Activated CD4-positive, alpha-beta T cell treated with anti-CD3 and anti-CD28 coated beads for 36 hours (primary cell): Measurements from ENCODE around the gene FTH1. TPM values are rescaled to one million over a fixed set of nuclear protein-coding genes. Genes with fewer than 3 reads are reported as not detected.

Experiments
- ATAC-seq: fragments of 200-7000 bp; cut with Tn5 transposase; one replicate; pipeline ENCODE4 v1.10.0; 2021; ENCODE audit warnings: mild to moderate bottlenecking, moderate library complexity
- CTCF ChIA-PET: fragments of 350-600 bp; sonication (Branson Sonifier 250); formaldehyde crosslinking; loops from one replicate; lab custom pipeline; 2021; ENCODE audit warnings: antibody characterized with exemption; lab: Charles Lee
- POLR2A ChIA-PET: fragments of 350-600 bp; sonication (Branson Sonifier 250); formaldehyde crosslinking; loops from one replicate; lab custom pipeline; 2021; ENCODE audit warnings: antibody characterized with exemption, inconsistent platforms; lab: Charles Lee
- DNase-seq: peaks from one replicate; pipeline ENCODE4 v3.0.0-alpha.2; 2020
- H3K27ac Mint-ChIP-seq: one replicate; pipeline ENCODE4 v1.8.0; 2021; ENCODE audit warnings: mixed read lengths
- H3K27me3 Mint-ChIP-seq: one replicate; pipeline ENCODE4 v1.8.0; 2021; ENCODE audit warnings: mixed read lengths
- H3K36me3 Mint-ChIP-seq: one replicate; pipeline ENCODE4 v1.8.0; 2021; ENCODE audit warnings: low read depth, mixed read lengths
- H3K4me1 Mint-ChIP-seq: one replicate; pipeline ENCODE4 v1.8.0; 2021; ENCODE audit warnings: mixed read lengths
- H3K4me3 Mint-ChIP-seq: one replicate; pipeline ENCODE4 v1.8.0; 2021; ENCODE audit warnings: mild to moderate bottlenecking, moderate library complexity, mixed read lengths
- H3K9me3 Mint-ChIP-seq: one replicate; pipeline ENCODE4 v1.8.0; 2021; ENCODE audit warnings: low read depth, mixed read lengths
- intact Hi-C, 2 experiments: fragments of 100-400 bp; cut with DNase I in 1 of 2; cut with micrococcal nuclease in 1 of 2; formaldehyde crosslinking; loops; one replicate each; pipeline versions ENCODE4 v1.14.2 to v1.15.1; 2022 to 2024; cut with DNase I, micrococcal nuclease
- total RNA-seq, 2 experiments: library from RNA; stranded (reverse); gene quantifications; one replicate each; pipeline ENCODE4 v1.2.3, GENCODE V29; 2021

Gene FTH1
- total RNA-seq, 2 experiments from 2014 or later: 777 to 914 TPM

GRCh38 chr11:61945191-61945590 lies 22.2 kb downstream of the FTH1 start:
- Mint-ChIP-seq H3K27ac (no peak overlapping the region), H3K4me3 (no peak overlapping the region), H3K36me3 (no peaks in the 10 kb centered on the region), H3K27me3 (peaks cover 2% of the 10 kb centered on the region), H3K9me3 (no peaks in the 10 kb centered on the region), H3K4me1 (peaks cover 5% of the 10 kb centered on the region)
- CTCF ChIA-PET: interaction anchor here (1.0 to 5.0 kb wide), 3 partner anchors 9 to 136 kb away, joined by 4 to 70 read pairs (median 67); no protein-coding TSS in a partner anchor
- DNase-seq: no peak
- POLR2A ChIA-PET: no interaction called here
- intact Hi-C loops: loop anchor here (5.0 kb wide), 2 partner anchors 137 to 193 kb away; partner anchors contain the start of gene MYRF (in 1 of the 2)
- ATAC-seq: no peak

DNA sequence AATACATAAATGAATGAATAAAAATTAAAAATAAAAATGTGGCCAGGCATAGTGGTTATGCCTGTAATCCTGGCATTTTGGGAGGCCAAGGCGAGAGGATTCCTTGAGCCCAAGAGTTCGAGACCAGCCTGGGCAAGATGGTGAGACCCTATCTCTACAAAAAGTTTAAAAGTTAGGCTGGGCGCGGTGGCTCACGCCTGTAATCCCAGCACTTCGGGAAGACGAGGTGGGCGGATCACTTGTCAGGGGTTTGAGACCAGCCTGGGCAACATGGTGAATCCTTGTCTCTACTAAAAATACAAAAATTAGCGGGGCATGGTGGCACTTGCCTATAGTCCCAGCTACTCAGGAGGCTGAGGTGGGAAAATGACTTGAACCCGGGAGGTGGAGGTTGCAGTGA lies 27.0 kb downstream of the FTH1 start:
- H3K4me3 Mint-ChIP-seq: no peak overlapping the region
- H3K36me3 Mint-ChIP-seq: no peaks in the 10 kb centered on the region
- H3K27ac Mint-ChIP-seq: no peak overlapping the region
- H3K27me3 Mint-ChIP-seq: peaks cover 6% of the 10 kb centered on the region
- peaks cover 12% of the 10 kb centered on the region for H3K9me3 Mint-ChIP-seq
- ATAC-seq (no peak), DNase-seq (no peak)
- ChIA-PET CTCF (interaction anchor here (0.6 to 2.3 kb wide), 2 partner anchors 42 to 407 kb away, joined by 3 to 6 read pairs; no protein-coding TSS in a partner anchor), POLR2A (interaction anchor here (0.7 kb wide), 1 partner anchor 193 kb away, joined by 4 read pairs; no protein-coding TSS in a partner anchor)
- intact Hi-C loops: no loop called here
- H3K4me1 Mint-ChIP-seq: no peaks in the 10 kb centered on the region

- Mint-ChIP-seq H3K9me3 (peaks cover 14% of the 10 kb centered on the region), H3K36me3 (no peaks in the 10 kb centered on the region), H3K4me1 (no peaks in the 10 kb centered on the region), H3K4me3 (no peak overlapping the region), H3K27me3 (peaks cover 17% of the 10 kb centered on the region), H3K27ac (no peak overlapping the region)
- intact Hi-C loops: no loop called here
- ATAC-seq: no peak
- ChIA-PET POLR2A (no interaction called here), CTCF (interaction anchor here (1.2 to 1.4 kb wide), 3 partner anchors 11 to 62 kb away, joined by 3 to 6 read pairs (median 4); no protein-coding TSS in a partner anchor)
- no peak for DNase-seq
Observed at GRCh38 chr11:61935861-61936260, 31.6 kb downstream of the FTH1 start.

DNA sequence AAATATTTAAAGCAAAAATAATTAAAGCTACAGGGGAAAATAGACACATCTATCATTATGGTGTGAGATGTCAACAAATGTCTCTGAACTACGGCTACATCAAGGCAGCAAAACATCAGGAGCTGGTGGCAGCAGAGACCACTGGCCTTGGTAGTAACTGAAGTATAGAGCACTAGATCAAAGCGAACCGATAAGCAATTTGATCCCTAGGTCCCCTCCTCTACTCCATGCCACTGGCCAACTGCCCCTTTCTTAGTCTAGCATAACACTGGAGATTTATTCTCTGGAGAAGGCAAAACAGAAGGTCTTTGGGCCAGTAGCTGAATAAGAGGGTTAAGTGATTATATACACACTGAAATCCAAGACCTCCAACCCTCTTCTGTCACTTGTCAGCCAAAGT lies 36.5 kb downstream of the FTH1 start:
- H3K4me3 Mint-ChIP-seq: no peak overlapping the region
- no peak for DNase-seq
- intact Hi-C loops: no loop called here
- peaks cover 4% of the 10 kb centered on the region for H3K9me3 Mint-ChIP-seq
- peaks cover 11% of the 10 kb centered on the region for H3K27me3 Mint-ChIP-seq
- ATAC-seq: no peak
- H3K4me1 Mint-ChIP-seq: no peaks in the 10 kb centered on the region
- POLR2A ChIA-PET: interaction anchor here (0.6 kb wide), 1 partner anchor 20 kb away, joined by 3 read pairs; no protein-coding TSS in a partner anchor
- no peaks in the 10 kb centered on the region for H3K36me3 Mint-ChIP-seq
- no peak overlapping the region for H3K27ac Mint-ChIP-seq
- CTCF ChIA-PET: interaction anchor here (1.0 to 1.2 kb wide), 4 partner anchors 16 to 177 kb away, joined by 3 to 4 read pairs (median 3); no protein-coding TSS in a partner anchor

DNA sequence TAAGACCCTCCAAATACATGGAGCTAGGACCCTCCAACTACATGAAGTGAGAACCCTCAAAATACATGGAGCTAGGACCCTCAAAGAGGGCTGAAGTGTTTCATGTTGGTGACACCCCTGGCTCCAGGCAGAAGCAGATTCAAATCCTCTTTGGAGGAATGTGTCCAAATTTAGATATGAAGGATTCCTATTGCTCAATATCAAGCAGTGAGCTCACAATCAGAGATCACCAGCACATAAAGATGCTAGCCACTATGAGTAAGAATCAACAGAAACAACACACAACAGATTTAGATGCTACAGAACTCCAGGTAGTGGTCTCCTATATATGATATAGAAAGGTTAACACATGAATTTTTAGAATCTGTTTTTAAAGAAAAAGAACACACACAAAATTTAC lies 38.8 kb downstream of the FTH1 start:
- POLR2A ChIA-PET: interaction anchor here (0.7 kb wide), 2 partner anchors 83 to 120 kb away, joined by 3 to 4 read pairs; no protein-coding TSS in a partner anchor

GRCh38 chr11:61927501-61927900 lies 39.9 kb downstream of the FTH1 start:
- ATAC-seq (no peak), DNase-seq (no peak)
- POLR2A ChIA-PET: no interaction called here
- no peak overlapping the region for H3K27ac Mint-ChIP-seq
- no peaks in the 10 kb centered on the region for H3K36me3 Mint-ChIP-seq
- CTCF ChIA-PET: no interaction called here
- no peak overlapping the region for H3K4me3 Mint-ChIP-seq
- no peaks in the 10 kb centered on the region for H3K9me3 Mint-ChIP-seq
- no peaks in the 10 kb centered on the region for H3K27me3 Mint-ChIP-seq
- no peaks in the 10 kb centered on the region for H3K4me1 Mint-ChIP-seq
- intact Hi-C loops: no loop called here

More for the DNA sequence above, 38.8 kb downstream of the FTH1 start:
- Mint-ChIP-seq H3K4me3 (no peak overlapping the region), H3K9me3 (peaks cover 2% of the 10 kb centered on the region), H3K36me3 (no peaks in the 10 kb centered on the region), H3K4me1 (no peaks in the 10 kb centered on the region), H3K27ac (no peak overlapping the region), H3K27me3 (peaks cover 6% of the 10 kb centered on the region)
- intact Hi-C loops: no loop called here
- ATAC-seq (no peak), DNase-seq (no peak)
- CTCF ChIA-PET: interaction anchor here (0.6 to 1.4 kb wide), 4 partner anchors 19 to 1143 kb away, joined by 3 to 8 read pairs (median 4); no protein-coding TSS in a partner anchor

DNA sequence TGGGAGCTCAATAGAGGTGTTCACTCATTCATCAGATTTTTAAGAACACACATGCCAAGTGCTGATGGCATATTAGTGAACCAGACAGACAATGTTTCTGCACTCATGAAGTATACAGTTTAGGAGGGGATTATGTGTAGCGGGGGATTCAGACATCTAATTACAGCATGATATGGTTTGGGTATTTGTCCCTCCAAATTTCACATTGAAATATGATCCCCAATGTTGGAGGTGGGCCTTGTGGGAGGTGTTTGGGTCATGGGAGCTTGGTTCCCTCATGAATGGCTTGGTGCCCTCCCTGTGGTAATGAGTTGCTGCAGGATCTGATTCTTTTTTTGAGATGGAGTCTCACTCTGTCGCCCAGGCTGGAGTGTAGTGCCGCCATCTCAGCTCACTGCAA lies 41.2 kb downstream of the FTH1 start:
- Mint-ChIP-seq H3K27ac (no peak overlapping the region), H3K4me1 (no peaks in the 10 kb centered on the region), H3K4me3 (no peak overlapping the region), H3K36me3 (no peaks in the 10 kb centered on the region), H3K27me3 (peaks cover 4% of the 10 kb centered on the region), H3K9me3 (no peaks in the 10 kb centered on the region)
- POLR2A ChIA-PET: no interaction called here
- DNase-seq (no peak), ATAC-seq (no peak)
- intact Hi-C loops: no loop called here
- CTCF ChIA-PET: interaction anchor here (1.2 to 3.3 kb wide), 2 partner anchors 13 to 27 kb away, joined by 4 to 13 read pairs; no protein-coding TSS in a partner anchor

DNA sequence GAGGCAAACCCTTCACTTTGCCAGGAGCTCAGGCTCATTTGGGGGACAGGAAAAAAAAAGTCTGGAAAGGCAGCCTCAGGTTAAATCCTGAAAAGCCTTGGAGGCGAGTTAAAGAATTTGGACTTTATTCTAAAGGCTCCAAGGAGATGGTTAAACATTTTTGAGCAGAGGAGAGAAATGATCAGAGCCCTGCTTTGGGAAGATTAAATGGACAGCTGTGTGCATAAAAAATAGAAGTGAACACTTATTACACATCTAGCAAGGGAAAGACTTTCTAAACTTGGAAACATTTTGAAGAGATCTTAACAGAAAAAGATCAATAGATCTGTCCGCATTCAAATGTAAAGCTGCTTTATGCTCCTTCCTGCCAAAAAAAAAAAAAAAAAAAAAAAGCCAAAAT lies 41.7 kb downstream of the FTH1 start:
- H3K36me3 Mint-ChIP-seq: no peaks in the 10 kb centered on the region
- intact Hi-C loops: no loop called here
- ChIA-PET POLR2A (no interaction called here), CTCF (interaction anchor here (1.2 to 3.3 kb wide), 3 partner anchors 14 to 182 kb away, joined by 4 to 13 read pairs (median 8); no protein-coding TSS in a partner anchor)
- no peak overlapping the region for H3K27ac Mint-ChIP-seq
- no peaks in the 10 kb centered on the region for H3K4me1 Mint-ChIP-seq
- H3K9me3 Mint-ChIP-seq: no peaks in the 10 kb centered on the region
- no peak for ATAC-seq
- no peak overlapping the region for H3K4me3 Mint-ChIP-seq
- DNase-seq: no peak
- peaks cover 5% of the 10 kb centered on the region for H3K27me3 Mint-ChIP-seq

- Mint-ChIP-seq H3K4me1 (no peaks in the 10 kb centered on the region), H3K9me3 (no peaks in the 10 kb centered on the region), H3K36me3 (no peaks in the 10 kb centered on the region), H3K27me3 (peaks cover 12% of the 10 kb centered on the region), H3K27ac (no peak overlapping the region), H3K4me3 (no peak overlapping the region)
- ChIA-PET POLR2A (no interaction called here), CTCF (interaction anchor here (0.7 to 3.3 kb wide), 6 partner anchors 13 to 184 kb away, joined by 3 to 13 read pairs (median 5); no protein-coding TSS in a partner anchor)
- DNase-seq: no peak
- no peak for ATAC-seq
- intact Hi-C loops: no loop called here
Observed at GRCh38 chr11:61924064-61924455, 43.4 kb downstream of the FTH1 start.

GRCh38 chr11:61923166-61924063 lies 44.0 kb downstream of the FTH1 start:
- H3K27ac Mint-ChIP-seq: no peak overlapping the region
- peaks cover 18% of the 10 kb centered on the region for H3K27me3 Mint-ChIP-seq
- ChIA-PET CTCF (interaction anchor here (0.7 to 3.3 kb wide), 8 partner anchors 13 to 185 kb away, joined by 3 to 13 read pairs (median 4); no protein-coding TSS in a partner anchor), POLR2A (no interaction called here)
- intact Hi-C loops: no loop called here
- ATAC-seq: no peak
- no peaks in the 10 kb centered on the region for H3K36me3 Mint-ChIP-seq
- H3K4me1 Mint-ChIP-seq: no peaks in the 10 kb centered on the region
- H3K4me3 Mint-ChIP-seq: no peak overlapping the region
- H3K9me3 Mint-ChIP-seq: no peaks in the 10 kb centered on the region
- DNase-seq: no peak

DNA sequence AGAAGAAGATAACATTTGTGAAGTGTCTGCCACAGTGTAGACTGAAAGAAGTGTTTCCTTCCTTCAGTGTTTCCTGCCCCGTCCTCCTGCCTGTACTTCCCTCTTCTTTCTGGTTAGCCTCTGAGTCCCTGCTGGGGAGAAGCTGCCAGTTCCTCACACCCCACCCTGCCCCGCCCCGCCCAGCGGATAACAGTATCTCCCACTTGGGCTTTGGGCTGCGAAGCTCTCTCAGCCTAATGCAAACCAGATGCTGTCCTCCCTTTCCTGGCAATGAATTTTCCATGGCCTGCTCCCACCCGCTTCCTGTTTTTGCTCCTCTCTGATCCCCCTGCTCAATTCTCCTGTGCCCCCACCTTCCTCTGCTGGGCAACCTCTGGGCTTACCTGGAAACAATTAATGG lies 44.9 kb downstream of the FTH1 start:
- peaks cover 3% of the 10 kb centered on the region for H3K4me1 Mint-ChIP-seq
- DNase-seq (no peak), ATAC-seq (no peak)
- H3K9me3 Mint-ChIP-seq: no peaks in the 10 kb centered on the region
- ChIA-PET POLR2A (no interaction called here), CTCF (interaction anchor here (0.6 to 1.4 kb wide), 3 partner anchors 26 to 186 kb away, joined by 3 to 4 read pairs (median 3); no protein-coding TSS in a partner anchor)
- H3K27ac Mint-ChIP-seq: no peak overlapping the region
- no peak overlapping the region for H3K4me3 Mint-ChIP-seq
- H3K36me3 Mint-ChIP-seq: no peaks in the 10 kb centered on the region
- intact Hi-C loops: no loop called here
- H3K27me3 Mint-ChIP-seq: peaks cover 27% of the 10 kb centered on the region
